Fibroblast of lung (primary cell): Measurements from ENCODE around the gene NUFIP2. TPM values are rescaled to one million over a fixed set of nuclear protein-coding genes. Genes with fewer than 3 reads are reported as not detected.

ENCODE experiments used
- DNase-seq, 2 donors: peaks; one replicate each; pipeline versions ENCODE4 v3.0.0 to v3.0.0-alpha.2; 2010; ENCODE audit warnings: low read depth in 2 of 2
- H2AFZ ChIP-seq: 2 replicates; pipeline ENCODE4 v1.5.1; 2012; ENCODE audit warnings: low read length, control low read depth, inconsistent platforms
- H3K27ac ChIP-seq: 2 replicates; pipeline ENCODE4 v1.5.1; 2011; ENCODE audit warnings: low read length, control low read depth; ENCODE audit not compliant: insufficient read depth
- H3K27me3 ChIP-seq: 2 replicates; pipeline ENCODE4 v1.5.1; 2011; ENCODE audit warnings: mild to moderate bottlenecking, low read length; ENCODE audit not compliant: control insufficient read depth, insufficient read depth
- H3K36me3 ChIP-seq: 2 replicates; pipeline ENCODE4 v1.5.1; 2011; ENCODE audit warnings: low read length; ENCODE audit not compliant: control insufficient read depth, insufficient read depth
- H3K4me1 ChIP-seq: 2 replicates; pipeline ENCODE4 v1.5.1; 2011; ENCODE audit warnings: low read length; ENCODE audit not compliant: control insufficient read depth, insufficient read depth; ENCODE audit errors: extremely low read depth
- H3K4me2 ChIP-seq: 2 replicates; pipeline ENCODE4 v1.5.1; 2011; ENCODE audit warnings: low read length, control low read depth; ENCODE audit not compliant: insufficient read depth; ENCODE audit errors: extremely low read depth
- H3K4me3 ChIP-seq, 4 experiments: fragments of 200-600 bp in 1 of 4; sonication (generic) in 1 of 4; replicated peaks in 1 of 4; 2 replicates each; pipeline ENCODE4 v1.5.1; 2011 to 2016; ENCODE audit warnings: low read length in 4 of 4, low read depth in 3 of 4, mild to moderate bottlenecking in 3 of 4, control low read depth in 2 of 4, inconsistent platforms in 1 of 4, mixed read lengths in 1 of 4; ENCODE audit not compliant: insufficient read depth in 1 of 4; ENCODE audit errors: control extremely low read depth in 1 of 4
- H3K79me2 ChIP-seq: 2 replicates; pipeline ENCODE4 v1.5.1; 2012; ENCODE audit warnings: mild to moderate bottlenecking, low read length, inconsistent platforms; ENCODE audit not compliant: control insufficient read depth, insufficient read depth
- H3K9ac ChIP-seq: 2 replicates; pipeline ENCODE4 v1.5.1; 2011; ENCODE audit warnings: mild to moderate bottlenecking, low read length, control low read depth; ENCODE audit not compliant: insufficient read depth
- H3K9me3 ChIP-seq: 2 replicates; pipeline ENCODE4 v1.5.1; 2012; ENCODE audit warnings: low read depth, low read length; ENCODE audit not compliant: control insufficient read depth, insufficient read depth
- H4K20me1 ChIP-seq: 2 replicates; pipeline ENCODE4 v1.5.1; 2011; ENCODE audit warnings: low read length; ENCODE audit not compliant: control insufficient read depth, insufficient read depth; ENCODE audit errors: extremely low read depth
- EZH2 ChIP-seq: IDR thresholded peaks from 2 replicates; pipeline ENCODE4 v1.5.1; 2012; ENCODE audit warnings: low read length, control low read depth, mild to moderate bottlenecking; ENCODE audit errors: missing control alignments
- polyA plus RNA-seq, 2 donors: library from polyadenylated mRNA; depleted of rRNA in 1 of 2; stranded (reverse) in 1 of 2; unstranded in 1 of 2; fragments of >200 nt; gene quantifications; 2 replicates each; pipeline ENCODE4 v1.2.1, GENCODE V29; 2011 to 2012; ENCODE audit warnings: missing spikeins in 1 of 2
- total RNA-seq: library from RNA; depleted of rRNA; stranded (reverse); fragments of >200 nt; gene quantifications from 2 replicates; pipeline ENCODE4 v1.2.1, GENCODE V29; 2014
- TF ChIP-seq, protein P1 (sequence below), 2 donors: IDR thresholded peaks in 1 of 2; conservative IDR thresholded peaks in 1 of 2; 1 replicate in 1 of 2; 2 replicates in 1 of 2; pipeline ENCODE4 v1.5.1; 2011 to 2012; ENCODE audit warnings: low read length in 2 of 2, control low read depth in 1 of 2, inconsistent platforms in 1 of 2, low read depth in 1 of 2, mild to moderate bottlenecking in 1 of 2

NUFIP2 gene
- total and polyA plus RNA-seq, 2 donors (not counting 1 experiment from before 2014, with no cell fraction given) = 12.3 to 33.2 TPM

DNA sequence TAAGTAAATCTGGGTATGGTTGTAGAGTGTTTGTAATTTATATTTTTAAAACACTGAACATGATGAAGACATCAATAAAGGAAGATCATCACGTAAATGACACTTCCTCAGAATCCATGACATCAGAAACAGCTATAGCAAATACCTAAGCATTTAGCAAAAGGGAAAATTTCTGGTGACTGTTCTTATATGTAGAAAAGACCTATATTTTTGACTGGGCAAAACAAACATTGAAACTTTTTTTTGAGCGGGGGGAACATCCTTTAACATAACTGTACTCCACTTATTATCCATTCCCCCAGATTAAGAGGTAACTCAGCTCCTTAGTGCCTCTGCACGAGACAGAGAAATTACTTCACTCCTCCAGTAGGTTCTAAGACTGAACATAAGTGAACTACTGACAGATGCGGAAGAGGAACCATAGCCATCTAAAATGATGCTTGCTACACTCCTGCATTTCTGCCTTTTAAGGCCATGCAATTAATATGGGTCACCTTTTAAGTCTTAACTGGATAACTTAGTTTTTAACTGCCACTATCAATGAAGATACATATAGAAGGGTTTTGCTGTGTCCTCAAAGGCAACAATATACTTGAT lies 37.9 kb downstream of the NUFIP2 start:
- no peak for DNase-seq
- no peaks in the 10 kb centered on the region for H3K27me3 ChIP-seq
- peaks cover 10% of the 10 kb centered on the region for H3K79me2 ChIP-seq
- H3K4me3 ChIP-seq = no peak overlapping the region
- H2AFZ ChIP-seq = no peak overlapping the region
- no peak for TF ChIP-seq EZH2
- TF ChIP-seq, protein P1, sequence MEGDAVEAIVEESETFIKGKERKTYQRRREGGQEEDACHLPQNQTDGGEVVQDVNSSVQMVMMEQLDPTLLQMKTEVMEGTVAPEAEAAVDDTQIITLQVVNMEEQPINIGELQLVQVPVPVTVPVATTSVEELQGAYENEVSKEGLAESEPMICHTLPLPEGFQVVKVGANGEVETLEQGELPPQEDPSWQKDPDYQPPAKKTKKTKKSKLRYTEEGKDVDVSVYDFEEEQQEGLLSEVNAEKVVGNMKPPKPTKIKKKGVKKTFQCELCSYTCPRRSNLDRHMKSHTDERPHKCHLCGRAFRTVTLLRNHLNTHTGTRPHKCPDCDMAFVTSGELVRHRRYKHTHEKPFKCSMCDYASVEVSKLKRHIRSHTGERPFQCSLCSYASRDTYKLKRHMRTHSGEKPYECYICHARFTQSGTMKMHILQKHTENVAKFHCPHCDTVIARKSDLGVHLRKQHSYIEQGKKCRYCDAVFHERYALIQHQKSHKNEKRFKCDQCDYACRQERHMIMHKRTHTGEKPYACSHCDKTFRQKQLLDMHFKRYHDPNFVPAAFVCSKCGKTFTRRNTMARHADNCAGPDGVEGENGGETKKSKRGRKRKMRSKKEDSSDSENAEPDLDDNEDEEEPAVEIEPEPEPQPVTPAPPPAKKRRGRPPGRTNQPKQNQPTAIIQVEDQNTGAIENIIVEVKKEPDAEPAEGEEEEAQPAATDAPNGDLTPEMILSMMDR (conservative IDR thresholded peaks at IDR 0.05 in 1 of 2, IDR thresholded peaks at IDR 0.05 in 1 of 2; ENCODE audit: low read depth in 1 of 2, low read length in 2 of 2) = no peak
- no peak overlapping the region for H3K9ac ChIP-seq
- no peaks in the 10 kb centered on the region for H3K9me3 ChIP-seq
- no peak overlapping the region for H3K4me2 ChIP-seq
- no peaks in the 10 kb centered on the region for H3K36me3 ChIP-seq
- peaks cover 23% of the 10 kb centered on the region for H3K4me1 ChIP-seq
- no peaks in the 10 kb centered on the region for H4K20me1 ChIP-seq
- no peak overlapping the region for H3K27ac ChIP-seq

- H3K79me2 ChIP-seq = peaks cover 3% of the 10 kb centered on the region
- TF ChIP-seq, protein P1 (conservative IDR thresholded peaks at IDR 0.05 in 1 of 2, IDR thresholded peaks at IDR 0.05 in 1 of 2; ENCODE audit: low read depth in 1 of 2, low read length in 2 of 2) = no peak
- no peak for TF ChIP-seq EZH2
- H3K4me1 ChIP-seq = peaks cover 34% of the 10 kb centered on the region
Observed at GRCh38 chr17:29253037-29253436, 40.9 kb downstream of the NUFIP2 start.

DNA sequence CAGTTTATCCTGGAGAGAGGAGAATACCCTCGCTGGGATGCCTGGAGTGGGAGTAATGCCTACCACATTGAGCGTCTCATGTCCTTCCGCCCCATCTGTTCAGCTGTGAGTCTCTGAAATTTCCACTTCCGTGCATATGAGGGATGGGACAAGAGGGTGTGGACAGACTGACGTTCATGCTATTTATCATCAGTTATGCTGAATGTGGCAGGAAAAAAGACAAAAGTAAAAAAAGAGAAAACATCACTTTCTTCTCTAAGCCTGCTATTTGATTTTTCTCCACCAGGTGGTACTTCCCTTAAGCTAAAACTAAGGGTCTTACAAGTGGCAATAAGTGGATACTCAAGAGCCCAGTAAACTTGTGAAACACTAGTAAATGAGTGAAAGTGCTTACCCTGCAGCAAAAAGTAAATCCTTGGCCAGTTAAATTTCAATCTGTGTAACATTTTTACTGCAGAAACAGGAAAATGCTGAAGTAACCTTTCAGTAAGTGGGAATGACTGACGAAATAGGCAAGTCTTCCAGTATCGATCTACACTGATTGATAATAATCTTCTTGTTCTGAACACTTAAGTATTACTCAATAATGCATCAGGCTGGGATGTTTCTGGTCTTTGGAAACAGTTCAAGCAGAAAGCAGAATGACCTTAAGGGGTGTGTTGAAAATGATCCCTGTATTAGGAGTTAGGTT lies 41.7 kb downstream of the NUFIP2 start:
- DNase-seq = peak; percentile 49 to 70
- Histone ChIP-seq H3K4me3 (no peak overlapping the region), H2AFZ (no peak overlapping the region), H3K9me3 (no peaks in the 10 kb centered on the region), H3K79me2 (peaks cover 3% of the 10 kb centered on the region), H3K36me3 (no peaks in the 10 kb centered on the region), H3K4me2 (no peak overlapping the region), H4K20me1 (no peaks in the 10 kb centered on the region), H3K4me1 (peaks cover 34% of the 10 kb centered on the region), H3K9ac (no peak overlapping the region), H3K27ac (no peak overlapping the region), H3K27me3 (no peaks in the 10 kb centered on the region)
- TF ChIP-seq EZH2 = no peak
- TF ChIP-seq, protein P1 (conservative IDR thresholded peaks at IDR 0.05 in 1 of 2, IDR thresholded peaks at IDR 0.05 in 1 of 2; ENCODE audit: low read depth in 1 of 2, low read length in 2 of 2) = peak; percentile 16 to 57

More at GRCh38 chr17:29253037-29253436, 40.9 kb downstream of the NUFIP2 start:
- no peaks in the 10 kb centered on the region for H3K36me3 ChIP-seq
- no peak overlapping the region for H3K4me2 ChIP-seq
- H3K4me3 ChIP-seq = no peak overlapping the region
- H3K27me3 ChIP-seq = no peaks in the 10 kb centered on the region
- H3K9me3 ChIP-seq = no peaks in the 10 kb centered on the region
- no peak overlapping the region for H2AFZ ChIP-seq
- no peaks in the 10 kb centered on the region for H4K20me1 ChIP-seq
- no peak overlapping the region for H3K9ac ChIP-seq
- DNase-seq = no peak
- H3K27ac ChIP-seq = no peak overlapping the region
